ENCODE results near the gene PTGFR.

PTGFR gene

DNA sequence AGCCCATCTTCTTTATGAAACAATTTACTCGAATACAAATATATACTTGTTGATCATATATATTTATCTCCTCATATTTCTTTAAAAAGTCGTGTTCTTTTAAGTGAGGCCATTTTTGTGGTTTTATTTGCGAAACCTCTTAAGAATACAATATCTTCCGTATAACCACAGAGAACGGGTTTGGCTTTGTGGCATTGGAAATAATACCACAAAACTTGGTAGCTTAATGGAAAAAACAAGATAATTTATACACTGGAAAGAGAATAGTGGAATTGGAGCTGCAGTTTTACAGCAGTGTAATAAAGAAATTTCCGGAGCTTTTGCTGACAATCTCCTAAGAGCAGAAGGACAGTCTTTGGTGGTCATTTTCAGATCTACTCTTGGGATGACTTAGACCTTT lies 29.4 kb downstream of the PTGFR start:
- DNase-seq (ENCODE audit: low read depth): no peak

DNA sequence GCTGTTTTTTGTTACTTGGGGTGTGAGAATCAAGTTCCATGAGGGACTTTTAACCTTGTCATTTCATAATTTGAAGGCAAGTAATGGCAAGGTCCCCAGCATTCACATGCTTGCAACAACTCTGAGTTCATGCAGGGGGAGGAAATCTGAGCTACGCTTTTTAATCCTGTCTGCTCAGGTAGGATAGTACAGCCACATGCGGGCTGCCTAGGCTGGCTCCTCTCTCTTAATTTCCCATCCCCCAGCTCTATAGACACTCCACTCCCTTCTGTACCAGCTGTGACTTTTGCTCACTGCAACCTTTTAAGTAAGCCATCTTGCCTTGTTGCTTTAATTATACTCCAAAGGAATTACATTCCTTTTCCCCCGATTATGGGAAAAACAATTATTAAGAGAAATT lies 30.1 kb downstream of the PTGFR start:
- DNase-seq (ENCODE audit: low read depth): no peak

DNA sequence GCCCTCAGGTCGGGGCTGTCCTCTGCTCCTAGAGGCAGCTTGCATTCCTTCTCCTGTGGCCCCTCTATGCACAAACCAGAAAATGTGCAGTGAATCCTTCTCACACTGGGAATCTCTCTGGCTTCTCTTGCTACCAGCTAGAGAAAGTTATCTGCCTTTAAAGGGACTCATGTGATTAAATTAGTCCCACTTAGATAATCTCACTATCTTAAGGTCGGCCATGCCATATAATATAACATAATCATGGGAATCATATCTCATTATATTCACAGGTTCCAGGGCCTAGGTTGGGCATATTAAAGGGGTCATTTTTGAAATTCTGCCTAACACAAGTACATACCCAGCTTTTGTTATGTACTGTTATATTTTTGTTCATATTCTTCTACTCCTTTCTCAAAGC lies 31.4 kb downstream of the PTGFR start:
- DNase-seq (ENCODE audit: low read depth): no peak

DNA sequence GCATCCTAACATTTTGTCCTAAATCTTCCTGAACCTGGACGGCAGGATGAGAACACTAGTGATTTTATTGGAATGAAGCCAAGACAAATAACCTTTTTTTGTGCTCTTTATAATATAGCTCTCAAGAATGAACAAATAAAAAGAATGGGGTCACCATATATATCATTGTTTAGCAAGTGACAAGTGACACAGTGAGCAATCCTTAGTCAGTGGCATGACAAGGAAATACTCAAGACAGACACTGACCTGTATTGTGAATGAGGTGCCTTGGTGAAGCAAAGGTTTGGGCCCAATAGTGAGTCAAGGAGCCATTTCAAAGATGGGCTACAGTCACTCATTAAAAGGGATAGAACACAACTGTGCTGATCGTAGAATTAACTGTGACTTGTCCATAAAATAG lies 35.7 kb downstream of the PTGFR start:
- no peak for DNase-seq (ENCODE audit: low read depth)

DNA sequence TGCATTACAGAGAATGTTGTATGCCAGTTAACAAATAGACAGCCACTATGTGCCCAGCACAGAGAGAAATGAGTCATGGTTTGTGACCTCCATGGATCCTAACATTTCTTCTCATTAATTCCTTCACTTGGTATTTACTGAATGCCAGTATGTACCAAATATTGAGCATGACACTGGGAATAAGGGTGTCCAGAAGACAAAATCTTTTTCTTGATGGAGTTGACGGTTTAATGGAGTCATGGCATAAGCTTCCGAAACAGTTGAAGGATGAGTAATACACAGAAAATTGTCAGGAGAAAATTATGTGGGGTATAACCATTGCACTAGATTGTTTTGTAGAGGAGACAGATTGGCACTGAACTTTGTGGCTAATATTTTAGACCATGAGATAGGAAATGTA lies 36.9 kb downstream of the PTGFR start:
- DNase-seq (ENCODE audit: low read depth): no peak

DNA sequence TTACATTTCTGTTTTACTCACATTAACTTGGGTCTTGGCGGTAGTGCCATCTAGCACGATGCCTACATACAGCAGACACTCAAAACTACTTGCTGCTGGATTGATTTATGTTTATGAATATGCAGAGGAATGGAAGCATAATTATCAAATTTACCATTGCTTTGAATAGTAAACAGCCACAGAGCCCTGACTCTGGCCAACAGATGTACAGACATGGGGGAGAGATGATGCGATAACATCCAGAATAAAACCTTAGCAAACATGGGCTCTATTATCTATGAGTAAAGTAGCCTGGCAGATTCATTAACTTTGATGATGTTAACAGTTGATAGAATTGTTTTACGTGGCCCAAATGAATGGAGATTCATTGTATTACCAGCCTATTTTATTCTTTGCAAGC lies 42.8 kb downstream of the PTGFR start:
- DNase-seq (ENCODE audit: low read depth): no peak

DNA sequence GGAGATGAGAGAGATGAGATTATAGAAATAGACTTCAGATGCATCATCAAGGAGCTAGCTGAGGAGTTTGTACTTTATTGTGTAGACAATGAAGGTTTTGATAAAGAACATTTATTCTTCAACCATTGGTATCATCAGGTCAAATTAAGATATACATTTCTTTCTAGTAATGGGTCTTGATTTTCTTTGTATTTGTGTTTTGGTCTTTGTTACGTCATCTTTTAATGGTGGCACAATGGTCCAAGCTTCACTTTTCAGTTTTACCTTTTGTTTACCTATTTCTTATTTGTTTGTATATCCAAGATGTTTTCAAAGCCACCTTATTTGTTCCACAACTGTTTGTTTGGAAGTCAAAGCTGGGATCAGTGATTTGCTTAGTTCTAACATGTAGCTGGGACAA lies 44.5 kb downstream of the PTGFR start:
- no peak for DNase-seq (ENCODE audit: low read depth)

DNA sequence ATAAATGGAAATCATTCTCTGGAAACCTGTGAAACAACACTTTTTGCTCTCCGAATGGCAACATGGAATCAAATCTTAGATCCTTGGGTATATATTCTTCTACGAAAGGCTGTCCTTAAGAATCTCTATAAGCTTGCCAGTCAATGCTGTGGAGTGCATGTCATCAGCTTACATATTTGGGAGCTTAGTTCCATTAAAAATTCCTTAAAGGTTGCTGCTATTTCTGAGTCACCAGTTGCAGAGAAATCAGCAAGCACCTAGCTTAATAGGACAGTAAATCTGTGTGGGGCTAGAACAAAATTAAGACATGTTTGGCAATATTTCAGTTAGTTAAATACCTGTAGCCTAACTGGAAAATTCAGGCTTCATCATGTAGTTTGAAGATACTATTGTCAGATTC lies 45.7 kb downstream of the PTGFR start:
- no peak for DNase-seq (ENCODE audit: low read depth)

DNA sequence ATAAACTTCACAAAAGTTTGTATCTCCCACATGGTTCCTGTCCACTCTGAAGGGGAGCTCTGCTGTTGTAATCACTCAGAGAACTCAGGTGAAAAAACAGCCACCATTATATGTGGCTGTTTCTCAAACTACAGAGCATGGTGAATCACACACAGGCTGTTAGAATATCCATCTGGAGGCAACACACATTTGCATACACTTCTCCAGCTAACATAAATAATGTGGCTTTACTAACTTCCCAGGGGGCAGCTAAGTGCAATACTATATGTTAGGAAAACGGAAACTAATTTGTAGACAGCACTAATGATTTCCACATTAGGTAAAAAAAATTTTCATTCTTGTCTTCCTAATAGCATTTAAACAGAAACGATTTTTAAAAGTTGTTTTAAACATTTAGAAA lies 49.3 kb downstream of the PTGFR start:
- DNase-seq (ENCODE audit: low read depth): no peak

DNA sequence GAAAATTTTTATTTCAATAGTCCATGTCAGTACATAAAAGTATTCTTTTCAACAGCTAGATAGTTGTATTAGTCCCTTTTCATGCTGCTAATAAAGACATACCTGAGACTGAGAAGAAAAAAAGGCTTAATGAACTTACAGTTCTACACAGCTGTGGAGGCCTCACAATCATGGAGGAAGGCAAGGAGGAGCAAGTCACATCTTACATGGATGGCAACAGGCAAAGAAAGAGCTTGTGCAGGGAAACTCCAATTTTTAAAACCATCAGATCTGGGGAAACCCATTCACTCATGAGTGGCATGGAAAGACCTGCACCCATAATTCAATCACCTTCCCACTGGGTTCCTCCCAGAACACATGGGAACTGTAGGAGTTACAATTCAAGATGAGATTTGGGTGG lies 50.7 kb downstream of the PTGFR start:
- no peak for DNase-seq (ENCODE audit: low read depth)

DNA sequence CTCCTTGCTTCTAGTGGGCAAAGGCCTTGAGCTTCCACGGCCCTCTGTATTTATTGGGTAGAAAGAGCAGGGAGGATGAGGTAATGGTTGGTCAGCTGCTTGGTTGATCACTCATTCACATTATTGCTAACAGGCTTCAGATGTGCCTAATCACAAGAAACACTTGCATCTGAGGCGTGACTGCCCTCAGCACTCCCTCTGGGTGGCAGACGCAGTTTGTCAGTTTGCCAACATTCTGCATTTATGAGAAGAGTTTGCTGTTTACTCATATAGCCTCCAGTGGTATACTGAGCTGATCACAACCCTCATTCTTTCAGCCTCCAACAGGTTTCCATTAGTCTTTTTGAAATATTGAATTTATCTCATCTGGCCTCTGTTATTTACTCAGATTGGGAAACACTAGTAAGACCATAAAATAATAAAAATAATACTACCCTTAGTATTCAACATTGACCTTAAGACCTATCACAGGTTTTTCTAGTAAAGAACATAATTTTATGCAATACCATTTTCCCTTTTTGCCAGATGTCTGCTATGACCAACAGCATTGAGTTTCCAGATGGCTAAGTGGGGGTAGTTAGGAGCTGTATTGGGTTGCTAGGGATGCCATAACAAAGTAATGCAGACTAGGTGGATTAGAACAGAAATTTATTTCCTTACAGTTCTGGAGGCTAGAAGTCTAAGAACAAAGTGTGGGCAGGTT lies 53.3 kb downstream of the PTGFR start:
- no peak for DNase-seq (ENCODE audit: low read depth)

DNA sequence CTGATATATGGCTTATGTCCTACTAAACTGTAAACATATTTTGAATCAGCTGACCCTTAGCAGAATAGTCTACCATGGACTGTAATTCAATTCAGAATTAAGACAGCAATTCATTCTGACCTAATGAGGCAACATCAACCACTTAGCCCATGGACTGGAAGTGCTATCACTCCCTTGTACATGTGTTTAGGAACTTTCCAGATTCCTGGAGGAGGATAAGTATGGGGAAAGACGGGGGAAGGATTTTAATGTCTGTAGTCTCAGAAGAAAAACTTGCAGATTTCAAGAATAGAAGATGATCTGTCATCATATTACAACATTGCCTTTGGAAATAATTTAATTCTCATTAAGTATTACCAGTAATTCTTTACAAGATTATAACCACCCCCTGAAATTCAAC lies 56.3 kb downstream of the PTGFR start:
- no peak for DNase-seq (ENCODE audit: low read depth)

DNA sequence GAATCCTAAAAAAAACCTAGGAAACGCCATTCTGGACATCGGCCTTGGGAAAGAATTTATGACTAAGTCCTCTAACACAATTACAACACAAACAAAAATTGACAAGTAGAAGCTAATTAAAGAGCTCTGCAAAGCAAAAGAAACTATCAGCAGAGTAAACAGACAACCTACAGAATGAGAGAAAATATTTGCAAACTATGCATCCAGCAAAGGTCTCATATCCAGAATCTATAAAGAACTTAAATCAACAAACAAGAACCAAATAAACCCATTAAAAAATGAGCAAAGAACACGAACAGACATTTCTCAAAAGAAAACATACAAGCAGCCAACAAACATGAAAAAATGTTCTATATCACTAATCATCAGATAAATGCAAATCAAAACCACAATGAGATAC lies 58.6 kb downstream of the PTGFR start:
- no peak for DNase-seq (ENCODE audit: low read depth)

DNA sequence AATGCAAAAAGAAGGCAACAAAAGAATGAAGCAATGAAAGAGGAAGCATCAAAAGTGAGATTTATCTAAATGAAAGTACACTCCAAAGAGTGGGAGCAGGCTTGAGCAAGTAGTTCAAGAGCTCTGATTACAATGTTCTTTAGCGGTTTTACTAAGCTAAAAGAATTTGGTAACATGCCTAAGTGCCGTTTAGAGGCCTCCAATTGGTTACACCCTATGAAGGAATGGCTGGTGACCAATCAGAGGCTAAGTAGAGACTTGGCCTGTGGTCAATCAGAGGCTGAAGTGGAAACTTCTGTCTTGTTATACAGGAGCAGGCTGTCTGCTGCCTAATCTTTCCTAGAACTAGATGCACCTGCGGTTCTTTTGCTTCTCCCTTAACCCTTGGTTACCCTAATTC lies 59.1 kb downstream of the PTGFR start:
- no peak for DNase-seq (ENCODE audit: low read depth)

DNA sequence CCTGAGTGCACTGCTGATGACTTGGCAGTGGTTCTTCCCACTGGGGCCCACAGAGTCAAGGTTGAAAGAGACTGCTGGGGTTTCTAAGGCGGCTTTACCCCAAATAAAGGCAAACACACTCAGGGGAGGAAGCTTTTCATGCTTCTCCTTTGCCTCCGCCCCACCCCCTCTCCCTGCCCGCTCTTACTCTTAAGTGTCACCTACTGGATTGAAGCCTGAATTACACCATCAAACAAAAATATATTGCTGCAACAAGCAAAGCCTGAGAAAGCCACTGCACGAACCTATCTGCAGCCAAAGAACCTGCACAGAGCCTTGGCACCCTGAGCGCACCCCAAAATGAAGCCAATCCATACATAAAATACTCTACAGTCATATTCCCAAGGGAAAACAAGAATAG lies 63.1 kb downstream of the PTGFR start:
- DNase-seq (ENCODE audit: low read depth): no peak

DNA sequence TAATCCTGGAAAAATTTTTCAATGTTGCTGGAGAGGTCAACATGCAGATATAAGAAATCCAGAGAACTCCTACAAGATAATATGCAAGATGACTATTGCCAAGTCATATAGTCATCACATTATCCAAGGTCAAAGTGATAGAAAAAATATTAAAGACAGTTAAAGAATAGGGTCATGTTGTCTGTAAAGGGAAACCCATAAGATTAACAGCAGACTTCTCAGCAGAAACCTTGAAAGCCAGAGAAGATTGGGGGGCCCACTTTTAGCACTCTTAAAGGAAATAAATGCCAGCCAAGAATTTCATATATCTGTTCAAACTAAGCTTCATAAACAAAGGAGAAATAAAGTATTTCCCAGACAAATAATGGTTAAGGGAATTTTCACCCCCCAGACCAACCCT lies 64.1 kb downstream of the PTGFR start:
- DNase-seq (ENCODE audit: low read depth): no peak

DNA sequence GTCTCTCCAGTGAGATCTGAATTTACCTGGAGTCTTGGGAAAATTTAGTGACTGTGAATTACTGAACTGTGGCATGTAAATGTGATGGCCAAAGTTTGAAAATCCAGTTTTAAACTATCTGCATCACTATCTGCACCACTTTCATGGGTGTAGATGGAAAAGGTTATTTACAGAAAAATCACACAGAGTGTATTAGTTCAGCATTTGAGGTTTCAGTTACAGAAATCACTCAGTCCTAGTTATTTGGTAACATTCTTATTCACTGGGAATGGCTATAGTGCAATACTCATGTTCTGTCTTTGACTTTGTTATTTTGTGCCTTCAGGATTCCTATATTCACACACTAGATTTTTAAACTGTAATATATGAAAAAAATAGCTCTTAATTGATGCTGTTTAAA lies 68.9 kb downstream of the PTGFR start:
- no peak for DNase-seq (ENCODE audit: low read depth)

DNA sequence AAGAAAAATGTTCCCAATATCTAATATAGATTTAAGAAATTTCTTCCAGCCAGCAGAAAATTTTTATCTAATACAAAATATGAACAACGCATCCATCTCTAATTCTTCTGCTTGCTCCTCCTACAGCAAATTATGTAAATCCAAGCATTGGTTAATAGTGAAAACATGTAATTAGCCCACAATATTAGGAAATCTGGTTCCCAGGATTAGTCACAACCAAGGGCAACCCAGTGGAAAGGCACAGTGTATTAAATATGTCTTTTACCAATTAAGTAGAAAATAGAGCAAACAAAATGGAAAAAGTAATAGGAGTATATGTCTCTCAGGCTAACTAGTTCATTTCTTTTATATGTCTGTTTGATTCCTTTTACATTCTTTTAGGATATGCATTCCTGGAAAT lies 70.0 kb downstream of the PTGFR start:
- DNase-seq (ENCODE audit: low read depth): no peak

DNA sequence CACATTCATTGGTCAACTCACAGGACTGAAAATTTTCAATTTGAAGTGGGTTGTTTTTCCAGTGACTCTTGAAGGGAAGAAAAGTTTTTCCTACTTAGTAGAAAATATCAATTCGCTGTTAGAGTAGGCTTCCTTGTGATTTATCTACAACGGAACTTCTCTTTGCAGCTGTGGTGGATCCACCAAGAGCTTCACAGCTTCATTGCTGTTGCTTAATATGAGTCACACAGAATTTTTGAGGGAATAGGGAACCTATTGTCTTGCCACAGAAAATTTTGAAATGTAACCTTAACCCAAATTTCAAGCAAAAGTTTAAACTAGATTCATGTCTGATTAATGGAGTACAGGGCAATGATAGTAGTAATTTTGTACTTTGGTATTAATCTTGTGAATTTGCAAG lies 71.1 kb downstream of the PTGFR start:
- no peak for DNase-seq (ENCODE audit: low read depth)

DNA sequence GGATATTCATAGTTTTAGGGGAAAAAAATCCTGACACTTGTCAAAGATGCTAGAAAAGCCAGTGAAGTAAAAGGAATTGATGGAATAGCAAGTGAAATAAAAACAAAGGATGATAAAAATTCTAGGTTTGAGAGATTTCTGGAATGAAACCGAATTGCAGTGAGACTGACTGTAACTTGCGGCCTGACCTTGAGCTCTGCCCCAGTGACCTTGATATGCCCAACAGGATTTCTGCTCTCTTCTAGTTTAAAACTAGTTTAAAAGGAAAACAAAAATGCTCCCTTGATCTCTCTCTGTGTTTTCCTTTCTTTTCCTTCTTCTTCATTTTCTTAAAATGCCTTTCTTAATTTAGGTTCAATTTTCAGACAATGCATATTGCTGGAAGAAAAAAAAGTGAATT lies 74.6 kb downstream of the PTGFR start:
- DNase-seq (ENCODE audit: low read depth): no peak

DNA sequence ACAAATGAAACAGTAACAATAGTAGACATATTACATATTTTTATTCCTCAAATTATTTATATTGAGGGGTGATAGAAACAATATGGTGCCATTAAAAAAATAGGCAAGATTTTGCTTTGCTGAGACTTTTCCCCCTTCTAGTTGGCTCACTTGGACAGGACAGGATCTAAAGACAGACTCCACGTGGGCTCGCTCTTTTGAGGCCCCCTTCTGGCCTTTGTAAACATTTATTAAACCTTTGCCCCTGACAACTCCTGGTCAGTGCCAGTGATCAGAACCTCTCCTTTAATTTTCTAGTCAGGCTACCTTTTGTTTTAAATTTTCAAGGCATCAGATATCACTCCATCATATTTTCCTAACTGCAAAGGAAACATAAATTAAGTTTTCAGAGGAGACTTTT lies 79.8 kb downstream of the PTGFR start:
- no peak for DNase-seq (ENCODE audit: low read depth)

DNA sequence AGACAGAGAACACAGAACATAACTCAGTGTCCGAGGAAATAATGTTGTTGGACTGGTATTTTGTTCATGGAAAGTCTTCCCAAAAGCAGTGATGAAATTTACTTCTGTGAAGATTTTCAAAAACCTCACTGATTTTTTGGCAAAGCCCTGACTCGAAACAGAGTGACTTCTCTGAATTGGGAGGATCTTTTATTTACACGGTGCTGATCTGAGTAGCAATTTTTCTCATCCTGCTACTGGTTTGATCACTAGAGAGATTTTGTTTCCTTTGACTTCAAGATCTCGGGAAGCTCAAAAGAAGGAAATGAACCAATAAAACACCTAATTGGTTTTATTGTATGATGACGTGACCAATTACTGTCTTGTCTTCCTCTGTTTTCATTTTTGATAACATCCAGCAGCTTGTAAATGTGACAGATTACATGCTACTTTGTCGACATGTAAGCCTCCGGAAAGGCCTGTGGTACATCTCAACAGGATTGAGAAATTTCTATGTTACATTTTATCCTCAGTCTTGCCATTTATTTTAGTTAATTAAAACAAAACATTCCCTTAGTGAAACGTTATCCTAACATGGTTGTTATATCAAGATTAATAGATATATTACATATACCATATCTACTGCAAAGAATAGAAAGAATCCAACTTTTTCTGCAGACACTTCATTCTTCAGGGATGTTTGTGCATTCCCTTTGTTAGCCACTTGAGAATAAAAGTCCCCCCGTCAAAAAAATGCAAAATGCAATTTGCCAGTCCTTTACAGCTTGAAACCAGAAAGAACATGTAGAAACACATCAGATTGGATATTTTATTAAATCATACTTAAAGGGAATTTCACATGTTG lies 86.7 kb downstream of the PTGFR start:
- no peak for DNase-seq (ENCODE audit: low read depth)

DNA sequence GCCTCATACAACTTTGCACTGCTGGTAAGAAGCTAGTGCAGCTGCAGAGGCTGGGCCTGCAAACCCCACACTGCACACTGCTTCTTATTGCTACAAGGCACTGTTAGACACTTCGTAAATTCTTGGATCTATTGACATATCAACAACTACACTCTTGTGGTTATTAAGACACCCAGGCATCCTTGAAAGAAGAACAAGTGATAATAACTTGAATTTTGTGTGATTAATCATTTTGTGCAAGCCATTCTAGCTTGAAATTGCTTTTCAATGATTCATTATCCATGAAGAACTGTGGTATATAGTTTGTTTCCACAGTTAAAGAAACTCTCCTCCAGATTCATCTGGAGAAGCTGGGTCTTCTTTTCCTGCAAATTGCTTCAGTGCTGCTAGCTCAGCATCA lies 95.8 kb downstream of the PTGFR start:
- DNase-seq (ENCODE audit: low read depth): no peak

DNA sequence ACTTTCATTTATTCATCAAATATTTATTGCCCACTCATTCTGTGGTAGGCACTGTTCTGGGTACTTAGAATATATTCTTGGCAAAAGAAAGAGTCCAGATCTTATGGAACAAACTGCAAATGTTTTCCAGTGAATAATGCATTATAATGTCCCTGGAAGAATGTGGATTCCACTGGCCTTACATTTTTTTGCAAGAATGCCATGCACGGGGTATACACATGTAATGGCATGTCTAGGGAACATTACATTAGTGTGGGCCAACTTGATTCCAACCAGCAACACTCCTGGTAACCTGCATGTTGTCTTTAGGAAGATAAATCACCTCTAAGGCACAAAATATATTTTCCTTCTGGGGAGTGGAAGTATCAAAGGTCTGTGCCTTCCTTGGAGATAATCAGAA lies 96.4 kb downstream of the PTGFR start:
- DNase-seq (ENCODE audit: low read depth): no peak

Measured in T-helper 22 cell (primary cell).